ENCODE measurements around the gene SLFN5.
"Not testable (repeated sequence)": the region's sequence is repeated elsewhere in the genome, so short reads cannot be mapped to it uniquely, and the experiment has no call there.

Gene SLFN5

DNA sequence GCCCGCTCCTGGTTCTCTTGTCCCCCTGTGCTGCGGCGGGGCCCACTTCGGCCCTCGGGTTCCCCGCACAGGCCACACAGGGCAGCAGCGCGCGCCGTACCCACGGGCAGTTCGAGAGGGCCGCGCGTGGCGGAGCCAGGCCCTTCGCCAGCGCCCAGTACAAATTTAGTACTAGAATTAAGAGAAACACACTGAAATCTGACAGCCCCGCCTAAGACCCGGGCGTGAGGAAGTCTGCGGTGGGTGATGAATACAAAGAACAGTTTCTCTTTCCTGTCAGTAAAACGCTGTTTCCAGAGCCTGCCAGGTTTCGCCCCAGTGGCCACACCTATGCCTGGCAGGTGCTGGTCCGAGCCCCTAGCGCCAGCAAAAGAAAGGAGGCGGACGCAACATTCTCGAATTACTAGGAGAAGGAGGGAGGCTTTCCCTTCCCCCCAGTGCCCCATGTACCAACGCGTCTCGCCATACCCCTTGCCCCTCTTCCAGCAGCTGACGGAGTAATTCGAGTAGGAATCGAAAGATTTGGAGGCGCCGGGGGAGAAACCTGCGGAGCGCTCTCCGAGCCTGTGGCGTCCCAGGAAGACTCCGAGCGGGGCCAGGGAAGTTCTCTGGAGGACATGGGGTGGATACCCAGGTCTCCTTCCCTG is 591 bp upstream of the SLFN5 start:
- DNase-seq (ENCODE audit: low read depth), result peak; percentile 77

DNA sequence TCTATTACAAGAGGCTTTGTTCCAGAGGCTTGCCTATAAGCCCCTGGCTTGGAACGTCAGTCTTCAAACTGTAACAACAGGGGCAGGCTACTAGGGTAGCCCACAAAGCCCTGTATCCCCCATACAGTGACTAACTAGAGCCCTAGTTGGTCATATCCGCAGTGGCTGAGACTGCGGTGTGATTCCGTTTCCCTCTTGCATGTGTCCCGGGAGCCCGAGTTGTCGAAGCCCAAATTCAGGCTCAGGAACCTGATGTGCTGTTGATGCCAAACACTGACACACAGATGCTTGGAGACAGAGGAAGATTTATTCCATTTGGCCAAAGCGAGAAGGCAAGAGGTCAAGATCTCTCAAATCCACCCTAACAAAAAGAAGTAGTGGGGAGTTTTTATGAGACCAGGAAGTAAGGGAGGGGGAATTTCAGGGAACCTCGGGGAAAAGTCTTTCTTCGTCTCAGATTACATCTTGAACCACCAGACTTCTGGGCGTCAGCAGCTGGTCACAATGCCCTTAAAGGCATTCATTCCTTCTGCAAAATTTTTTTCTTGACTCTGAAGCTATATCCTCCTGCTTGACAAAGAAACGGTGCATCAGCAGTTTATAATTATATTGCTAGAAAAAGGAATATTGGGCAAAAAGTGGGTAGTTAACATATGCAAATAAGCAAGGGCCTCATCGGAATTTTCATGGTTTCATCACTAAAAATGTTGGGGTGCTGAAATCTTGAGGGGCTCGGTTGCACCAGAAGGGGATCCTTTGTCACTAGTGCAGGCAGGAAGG is 879 bp downstream of the SLFN5 start:
- peak; percentile 36 for DNase-seq (ENCODE audit: low read depth)

DNA sequence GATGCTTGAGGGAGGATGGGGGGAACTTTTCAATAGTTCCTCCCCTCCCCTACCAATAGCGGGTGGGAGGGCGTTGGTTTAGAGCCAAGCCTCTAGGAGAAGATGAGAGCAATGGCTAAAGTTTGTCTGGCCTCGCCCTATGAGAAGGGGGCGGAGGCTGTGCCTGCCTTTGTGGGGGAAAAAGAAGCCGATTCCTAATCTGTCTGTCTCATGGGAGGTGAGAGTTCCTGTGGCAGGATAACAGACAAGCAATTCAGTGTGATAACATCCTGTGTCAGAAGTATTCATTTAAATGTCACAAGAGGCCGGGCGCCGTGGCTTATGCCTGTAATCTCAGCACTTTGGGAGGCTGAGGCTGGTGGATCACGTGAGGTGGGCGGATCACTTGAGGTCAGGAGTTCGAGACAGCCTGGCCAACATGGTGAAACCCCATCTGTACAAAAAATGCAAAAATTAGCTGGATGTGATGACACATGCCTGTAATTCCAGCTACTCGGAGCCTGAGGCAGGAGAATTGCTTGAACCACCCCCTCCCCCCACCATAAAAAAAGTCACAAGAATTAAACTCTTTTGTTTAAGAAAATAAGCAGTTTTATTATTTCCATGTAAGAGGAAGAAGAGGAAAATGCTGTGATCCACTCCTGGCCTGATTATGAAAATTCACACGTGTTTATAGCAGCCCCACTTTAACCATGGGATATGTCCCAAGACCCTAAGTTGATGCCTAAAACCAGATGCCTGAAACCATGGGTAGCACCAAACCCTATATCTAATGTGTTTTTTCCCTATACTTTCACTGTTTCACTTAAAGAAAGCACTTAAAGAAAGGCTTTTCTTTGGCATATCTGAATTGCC is 1.7 kb downstream of the SLFN5 start:
- DNase-seq (ENCODE audit: low read depth), result peak; percentile 81

DNA sequence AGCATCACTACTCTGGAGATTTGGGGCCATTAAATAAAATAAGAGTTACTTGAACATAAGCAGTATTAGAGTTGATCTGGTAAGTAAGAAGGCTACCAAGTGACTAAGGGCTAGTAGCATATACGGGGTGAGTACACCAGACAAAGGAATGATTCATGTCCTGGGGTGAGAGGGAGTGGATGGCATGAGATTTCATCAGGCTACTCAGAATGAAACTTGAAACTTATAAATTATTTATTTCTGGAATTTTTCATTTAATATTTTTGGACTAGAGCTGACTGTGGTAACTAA is 2.3 kb downstream of the SLFN5 start:
- no peak for DNase-seq (ENCODE audit: low read depth)

DNA sequence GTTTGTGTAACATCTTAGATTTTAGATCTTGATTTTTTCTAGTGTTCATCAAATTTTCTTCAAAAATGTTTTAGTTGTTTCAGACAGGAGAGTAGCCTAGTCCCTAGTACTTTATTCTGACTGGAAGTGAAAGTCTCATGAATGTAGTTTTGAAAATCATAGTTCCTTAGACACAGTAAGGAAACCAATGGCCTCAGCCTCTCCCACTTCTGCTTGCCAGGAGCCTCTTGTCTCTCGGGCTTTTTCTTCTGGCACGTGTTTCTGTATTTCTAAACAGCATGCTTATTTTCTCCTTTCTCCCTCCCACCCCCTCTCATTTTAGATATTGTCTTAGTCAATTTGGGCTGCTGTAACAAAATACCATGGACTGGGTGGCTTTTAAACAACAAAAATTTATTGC is 9.8 kb downstream of the SLFN5 start:
- no peak for DNase-seq (ENCODE audit: low read depth)

DNA sequence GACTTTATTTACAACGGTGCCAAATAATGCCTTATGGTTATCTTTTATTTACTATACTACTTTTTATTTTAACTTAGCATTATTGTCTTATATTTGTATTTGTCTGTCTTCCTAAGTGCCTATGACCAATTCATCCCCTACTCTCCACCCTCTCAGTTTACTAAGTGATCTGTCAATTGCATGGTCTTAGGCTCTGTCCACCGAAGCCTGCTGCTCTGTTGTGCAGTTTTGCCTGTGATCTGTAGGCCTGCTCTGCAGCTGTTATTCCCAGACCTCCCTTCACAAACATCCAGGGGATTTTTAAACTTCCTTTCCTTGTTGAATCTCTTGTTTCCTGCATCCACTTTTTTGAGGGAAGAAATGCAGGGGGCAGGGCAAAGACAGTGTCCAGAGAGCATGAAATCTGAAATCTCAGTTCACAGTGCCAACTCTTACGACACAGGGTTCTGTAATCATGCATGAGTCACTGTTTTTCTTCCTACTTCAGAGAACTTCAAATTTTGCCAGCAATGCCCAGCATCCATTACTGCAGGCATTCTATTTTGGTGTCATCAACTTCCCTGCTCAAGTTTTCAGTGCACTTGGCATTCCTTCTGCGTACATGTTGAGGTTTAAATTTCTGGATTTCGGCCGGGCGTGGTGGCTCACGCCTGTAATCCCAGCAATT is 11.4 kb downstream of the SLFN5 start:
- no peak for DNase-seq (ENCODE audit: low read depth)

DNA sequence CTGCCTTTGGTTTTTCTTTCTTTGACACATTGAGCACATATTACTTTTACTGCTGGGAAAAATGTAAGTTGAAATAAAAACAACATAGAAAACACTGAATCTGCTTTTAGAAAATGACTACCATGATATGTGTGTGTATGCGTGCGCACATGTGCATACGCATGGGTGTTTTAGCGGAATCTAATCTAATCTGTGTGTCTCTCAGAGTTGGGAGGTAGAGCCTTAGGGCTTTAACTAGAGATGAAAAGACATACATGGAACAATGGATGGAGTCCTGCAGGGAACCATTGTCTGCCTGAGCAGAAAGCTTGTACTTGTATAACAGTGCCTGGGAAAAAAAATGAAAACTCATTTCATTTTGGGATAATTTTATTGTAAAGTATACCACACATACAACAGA is 12.4 kb downstream of the SLFN5 start:
- DNase-seq (ENCODE audit: low read depth), result no peak

DNA sequence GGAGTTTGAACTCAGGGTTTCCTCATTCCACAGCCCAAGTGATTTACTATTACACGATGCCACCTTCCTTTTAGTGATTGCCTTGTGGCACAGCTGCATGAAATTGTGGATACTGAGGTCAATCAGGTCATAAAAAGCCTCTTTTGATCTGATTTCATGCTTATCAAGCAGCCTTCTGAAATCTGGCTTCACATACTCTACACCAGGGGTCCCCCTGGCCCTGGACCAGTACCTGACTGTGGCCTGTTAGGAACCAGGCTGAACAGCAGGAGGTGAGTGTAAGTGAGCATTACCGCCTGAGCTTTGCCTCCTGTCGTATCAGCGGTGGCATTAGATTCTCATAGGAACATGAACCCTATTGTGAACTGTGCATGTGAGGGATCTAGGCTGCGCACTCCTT is 13.8 kb downstream of the SLFN5 start:
- no peak for DNase-seq (ENCODE audit: low read depth)

DNA sequence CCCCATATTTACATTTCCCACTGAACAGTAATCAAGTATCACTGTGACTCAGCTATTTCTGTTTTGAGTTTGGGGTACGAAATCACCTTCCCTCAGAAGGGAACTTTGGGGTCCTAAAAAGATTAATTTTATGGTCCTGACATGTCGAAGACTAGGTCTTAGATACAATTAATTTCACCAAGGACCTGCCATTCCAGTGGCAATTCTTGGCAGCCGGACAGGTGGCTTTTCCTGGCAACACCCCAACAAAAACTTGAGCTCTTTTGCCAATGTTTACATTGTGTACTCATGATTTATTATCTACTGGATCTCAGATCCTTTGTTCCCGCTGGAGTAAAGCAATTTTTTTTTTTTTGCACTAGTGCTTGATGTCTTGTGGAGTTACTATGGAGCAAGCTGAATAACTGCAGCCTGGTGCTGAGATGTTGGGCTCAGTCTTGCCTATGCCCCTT is 14.4 kb downstream of the SLFN5 start:
- no peak for DNase-seq (ENCODE audit: low read depth)

DNA sequence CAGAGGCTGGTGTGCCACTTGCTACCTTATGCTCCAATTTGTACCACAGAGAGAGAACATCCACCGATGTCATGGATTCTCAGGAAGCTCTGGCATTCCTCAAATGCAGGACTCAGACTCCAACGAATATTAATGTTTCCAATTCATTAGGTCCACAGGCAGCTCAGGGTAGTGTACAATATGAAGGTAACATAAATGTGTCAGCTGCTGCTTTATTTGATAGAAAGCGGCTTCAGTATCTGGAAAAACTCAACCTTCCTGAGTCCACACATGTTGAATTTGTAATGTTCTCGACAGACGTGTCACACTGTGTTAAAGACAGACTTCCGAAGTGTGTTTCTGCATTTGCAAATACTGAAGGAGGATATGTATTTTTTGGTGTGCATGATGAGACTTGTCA is 16.1 kb downstream of the SLFN5 start:
- no peak for DNase-seq (ENCODE audit: low read depth)

DNA sequence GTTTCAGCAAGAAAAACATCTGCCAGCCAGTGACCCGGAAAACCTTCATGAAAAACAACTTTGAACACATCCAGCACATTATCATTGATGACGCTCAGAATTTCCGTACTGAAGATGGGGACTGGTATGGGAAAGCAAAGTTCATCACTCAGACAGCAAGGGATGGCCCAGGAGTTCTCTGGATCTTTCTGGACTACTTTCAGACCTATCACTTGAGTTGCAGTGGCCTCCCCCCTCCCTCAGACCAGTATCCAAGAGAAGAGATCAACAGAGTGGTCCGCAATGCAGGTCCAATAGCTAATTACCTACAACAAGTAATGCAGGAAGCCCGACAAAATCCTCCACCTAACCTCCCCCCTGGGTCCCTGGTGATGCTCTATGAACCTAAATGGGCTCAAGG is 22.2 kb downstream of the SLFN5 start:
- no peak for DNase-seq (ENCODE audit: low read depth)

DNA sequence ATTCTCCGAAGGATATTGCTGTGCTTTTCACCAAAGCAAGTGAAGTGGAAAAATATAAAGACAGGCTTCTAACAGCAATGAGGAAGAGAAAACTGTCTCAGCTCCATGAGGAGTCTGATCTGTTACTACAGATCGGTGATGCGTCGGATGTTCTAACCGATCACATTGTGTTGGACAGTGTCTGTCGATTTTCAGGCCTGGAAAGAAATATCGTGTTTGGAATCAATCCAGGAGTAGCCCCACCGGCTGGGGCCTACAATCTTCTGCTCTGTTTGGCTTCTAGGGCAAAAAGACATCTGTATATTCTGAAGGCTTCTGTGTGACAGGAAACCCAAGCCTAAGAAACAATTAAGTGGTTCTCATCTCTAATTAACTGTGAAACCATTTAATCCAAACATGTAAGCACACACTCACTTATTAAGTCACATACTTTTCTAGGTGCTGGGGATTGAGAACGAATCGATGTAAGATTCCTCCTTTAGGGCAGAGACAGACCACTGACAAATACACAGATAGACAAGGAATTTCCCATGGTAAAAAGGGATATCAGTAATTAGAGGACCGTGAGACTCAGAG is 22.8 kb downstream of the SLFN5 start:
- no peak for DNase-seq (ENCODE audit: low read depth)

DNA sequence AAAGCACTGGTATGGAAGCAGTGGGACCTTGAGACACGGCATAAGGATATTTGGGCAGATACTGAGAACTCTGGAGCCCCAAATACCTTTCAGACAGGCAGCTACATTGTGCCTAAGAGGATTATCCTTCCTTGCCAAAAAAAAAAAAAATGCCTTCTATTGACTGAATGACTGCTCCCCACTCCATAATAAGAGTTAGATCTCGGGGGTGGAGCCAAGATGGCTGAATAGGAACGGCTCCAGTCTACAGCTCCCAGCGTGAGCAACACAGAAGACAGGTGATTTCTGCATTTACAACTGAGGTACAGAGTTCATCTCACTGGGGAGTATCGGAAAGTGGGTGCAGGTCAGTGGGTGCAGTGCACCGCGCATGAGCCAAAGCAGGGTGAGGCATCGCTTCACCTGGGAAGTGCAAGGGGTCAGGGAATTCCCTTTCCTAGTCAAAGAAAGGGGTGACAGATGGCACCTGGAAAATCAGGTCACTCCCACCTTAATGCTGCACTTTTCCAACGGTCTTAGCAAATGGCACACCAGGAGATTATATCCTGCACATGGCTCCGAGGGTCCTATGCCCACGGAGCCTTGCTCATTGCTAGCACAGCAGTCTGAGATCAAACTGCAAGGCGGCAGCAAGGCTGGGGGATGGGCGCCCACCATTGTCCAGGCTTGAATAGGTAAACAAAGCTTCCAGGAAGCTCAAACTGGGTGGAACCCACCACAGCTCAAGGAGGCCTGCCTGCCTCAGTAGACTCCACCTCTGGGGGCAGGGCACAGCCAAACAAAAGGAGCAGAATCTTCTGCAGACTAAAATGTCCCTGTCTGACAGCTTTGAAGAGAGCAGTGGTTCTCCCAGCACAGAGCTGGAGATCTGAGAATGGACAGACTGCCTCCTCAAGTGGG is 31.5 kb downstream of the SLFN5 start:
- not testable (repeated sequence) for DNase-seq (ENCODE audit: low read depth)

DNA sequence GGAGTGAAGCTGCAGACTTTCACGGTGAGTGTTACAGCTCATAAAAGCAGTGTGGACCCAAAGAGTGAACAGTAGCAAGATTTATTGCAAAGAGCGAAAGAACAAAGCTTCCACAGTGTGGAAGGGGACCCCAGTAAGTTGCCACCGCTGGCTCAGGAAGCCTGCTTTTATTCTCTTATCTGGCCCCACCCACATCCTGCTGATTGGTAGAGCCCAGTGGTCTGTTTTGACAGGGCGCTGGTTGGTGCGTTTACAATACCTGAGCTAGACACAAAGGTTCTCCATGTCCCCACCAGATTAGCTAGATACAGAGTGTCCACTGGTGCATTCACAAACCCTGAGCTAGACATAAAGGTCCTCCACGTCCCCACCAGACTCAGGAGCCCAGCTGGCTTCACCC is 35.6 kb downstream of the SLFN5 start:
- not testable (repeated sequence) for DNase-seq (ENCODE audit: low read depth)

DNA sequence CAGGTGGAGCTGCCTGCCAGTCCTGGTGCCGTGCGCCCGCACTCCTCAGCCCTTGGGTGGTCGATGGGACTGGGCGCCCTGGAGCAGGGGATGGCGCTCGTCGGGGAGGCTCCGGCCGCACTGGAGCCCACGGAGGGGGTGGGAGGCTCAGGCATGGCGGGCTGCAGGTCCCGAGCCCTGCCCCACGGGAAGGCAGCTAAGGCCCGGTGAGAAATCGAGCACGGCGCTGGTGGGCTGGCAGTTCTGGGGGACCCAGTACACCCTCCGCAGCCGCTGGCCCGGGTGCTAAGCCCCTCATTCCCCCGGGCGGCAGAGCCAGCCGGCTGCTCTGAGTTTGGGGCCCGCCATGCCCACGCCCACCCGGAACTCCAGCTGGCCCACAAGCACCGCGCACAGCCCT is 36.0 kb downstream of the SLFN5 start:
- DNase-seq (ENCODE audit: low read depth), result not testable (repeated sequence)

DNA sequence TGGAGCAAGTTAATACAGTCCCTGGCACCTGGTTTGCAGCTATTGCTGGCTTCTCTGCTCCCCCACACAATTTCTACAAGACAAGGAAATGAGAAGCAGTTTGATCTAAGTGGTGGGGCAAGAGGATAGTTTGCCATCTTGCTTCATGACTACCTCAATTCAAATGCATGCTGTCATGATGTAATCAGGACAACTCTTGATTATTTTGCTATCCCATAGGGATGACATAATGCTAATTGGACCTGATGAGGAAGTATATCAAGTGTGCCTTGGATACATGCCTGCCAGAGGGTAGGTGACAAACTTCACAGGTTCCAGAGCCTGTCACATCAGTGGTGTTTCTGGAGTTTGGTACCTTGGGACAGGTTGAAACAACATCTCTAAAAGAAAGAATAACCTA is 40.9 kb downstream of the SLFN5 start:
- no peak for DNase-seq (ENCODE audit: low read depth)

DNA sequence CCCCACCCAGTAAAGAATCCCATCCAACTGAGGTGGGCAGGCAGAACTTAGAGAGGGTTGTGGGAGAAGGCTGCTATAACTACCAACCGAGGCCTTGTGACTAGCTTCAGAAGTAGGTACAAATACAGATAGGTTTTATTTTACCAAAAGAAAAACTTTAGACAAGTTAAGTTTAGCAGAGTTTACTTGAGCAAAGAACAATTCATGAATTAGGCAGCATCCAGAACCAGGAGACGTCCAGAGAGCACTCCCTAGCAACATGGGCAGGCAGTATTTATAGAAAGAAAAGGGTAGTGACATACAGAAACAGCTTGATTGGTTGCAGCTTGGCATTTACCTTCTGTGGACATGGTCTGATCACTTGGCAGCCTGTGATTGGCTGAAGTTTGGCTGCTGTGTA is 42.1 kb downstream of the SLFN5 start:
- no peak for DNase-seq (ENCODE audit: low read depth)

DNA sequence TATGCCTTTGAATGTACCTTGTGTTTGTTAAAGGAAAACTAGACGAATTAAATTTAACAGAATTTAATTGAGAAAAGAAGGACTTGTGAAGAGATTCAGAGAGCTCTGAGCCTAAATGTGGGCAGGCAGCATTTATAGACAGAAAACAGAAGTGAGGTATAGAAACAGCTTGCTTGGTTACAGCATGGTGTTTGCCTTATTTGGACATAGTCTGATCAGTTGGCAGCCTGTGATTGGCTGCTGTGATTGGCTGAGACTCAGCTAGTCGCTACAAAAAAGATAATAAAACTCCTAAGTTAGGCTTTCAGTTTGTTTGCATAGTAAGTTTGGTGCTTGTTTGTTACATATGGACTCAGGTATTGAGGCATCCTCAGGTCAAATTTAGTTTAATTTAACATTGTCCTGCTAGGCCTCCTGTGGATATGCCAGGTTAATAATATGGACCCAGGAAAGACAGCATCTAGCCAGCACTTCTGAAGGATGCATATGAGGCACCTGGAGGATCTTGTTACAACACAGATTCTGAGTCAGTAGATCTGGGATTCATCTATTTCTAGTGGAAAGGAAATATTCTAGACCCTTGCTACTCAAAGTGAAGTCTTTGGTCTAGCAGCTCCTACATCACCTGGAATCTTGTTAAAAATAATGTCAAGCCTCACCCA is 43.4 kb downstream of the SLFN5 start:
- DNase-seq (ENCODE audit: low read depth), result peak; percentile 7

DNA sequence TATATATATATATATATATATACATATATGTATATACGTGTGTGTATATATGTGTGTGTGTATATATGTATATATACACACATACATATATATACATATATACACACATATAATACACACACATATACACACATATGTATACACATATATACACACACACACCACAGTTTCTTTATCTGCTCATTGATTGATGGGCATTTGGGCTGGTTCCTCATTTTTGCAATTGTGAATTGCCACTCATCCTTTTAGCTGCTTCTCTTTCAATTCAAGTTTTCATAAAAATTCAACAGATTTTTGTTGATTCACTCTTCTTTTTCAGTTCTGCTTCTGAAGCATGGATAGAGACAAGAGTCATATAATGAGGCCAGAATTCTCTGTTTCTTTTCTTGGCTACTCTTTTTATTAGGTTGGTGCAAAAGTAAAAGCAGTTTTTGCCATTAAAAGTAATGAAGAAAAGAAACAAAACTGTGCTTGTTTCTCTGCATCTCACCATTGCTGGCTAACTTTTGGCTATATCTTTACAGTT is 44.5 kb downstream of the SLFN5 start:
- DNase-seq (ENCODE audit: low read depth), result no peak

DNA sequence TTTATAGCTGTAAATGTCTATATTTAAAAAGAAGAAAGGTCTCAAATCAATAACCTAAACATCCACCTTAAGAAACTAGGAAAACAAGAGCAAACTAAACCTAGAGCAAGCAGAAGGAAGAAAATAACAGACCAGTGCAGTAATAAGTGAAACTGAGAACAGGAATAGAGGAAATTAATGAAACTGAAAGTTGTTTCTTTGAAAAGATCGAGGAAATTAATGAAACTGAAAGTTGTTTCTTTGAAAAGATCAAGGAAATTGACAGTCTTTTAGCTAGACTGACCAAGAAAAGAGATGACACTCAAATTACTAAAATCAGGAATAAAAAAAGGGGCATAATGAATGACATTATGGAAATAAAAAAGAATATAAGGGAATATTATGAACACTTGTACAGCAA is 46.4 kb downstream of the SLFN5 start:
- no peak for DNase-seq (ENCODE audit: low read depth)

Data from activated T-cell treated with anti-CD3 and anti-CD28 coated beads for 24 hours (primary cell).